A549 treated with DMSO at 1 μM for 4 hours (cell line): Measurements from ENCODE around the gene ACOT4. TPM values are rescaled to one million over a fixed set of nuclear protein-coding genes. Genes with fewer than 3 reads are reported as not detected.

ENCODE experiments used
- total RNA-seq: library from RNA; stranded (reverse); fragments of 200-300 nt; extraction: Qiagen RNA extraction; gene quantifications from 5 replicates; pipeline ENCODE4 v1.2.3, GENCODE V29; 2022; ENCODE audit warnings: low read depth

Gene ACOT4
- 1.4 to 2.2 TPM (median 2.1 TPM) in 5 replicates for total RNA-seq

GRCh38 chr14:73591690-73592449 lies at the start of gene ACOT4:
Gene ACOT4 (plus strand): TSS chr14:73591873. CDS start chr14:73591960, 87 bp downstream.

GRCh38 chr14:73569185-73569958 lies 22.3 kb upstream of the ACOT4 start, which contains the start of gene ACOT2:
Gene ACOT2 (plus strand): TSS chr14:73569213. CDS start chr14:73569241, 28 bp downstream.

GRCh38 chr14:73612339-73613045 lies 20.8 kb downstream of the ACOT4 start, which contains the start of gene ACOT6:
Gene ACOT6 (plus strand): TSS chr14:73612517. CDS start chr14:73612572, 55 bp downstream.

GRCh38 chr14:73644531-73645247 lies 53.0 kb downstream of the ACOT4 start, which contains the start of gene DNAL1:
Gene DNAL1 (plus strand): TSS chr14:73644986. CDS start chr14:73645040, 54 bp downstream.

Other genes starting within 250 kb of the ACOT4 start
- 32.9 to 46.5 TPM (median 42.0 TPM) in 5 replicates for gene NUMB, start 133.3 kb upstream of the ACOT4 start, total RNA-seq
- gene RIOX1, start 100.9 kb upstream of the ACOT4 start, total RNA-seq: 24.0 to 27.8 TPM (median 27.1 TPM) in 5 replicates
- gene ACOT1, start 54.7 kb upstream of the ACOT4 start, total RNA-seq: 6.4 to 7.7 TPM (median 7.1 TPM) in 5 replicates
- not detected in 5 replicates for gene HEATR4, start 32.9 kb upstream of the ACOT4 start, total RNA-seq
- 44.8 to 49.9 TPM (median 47.6 TPM) in 5 replicates for gene ACOT2, start 22.7 kb upstream of the ACOT4 start, total RNA-seq
- not detected in 5 replicates for gene ACOT6, start 20.6 kb downstream of the ACOT4 start, total RNA-seq
- gene DNAL1, start 53.1 kb downstream of the ACOT4 start, total RNA-seq: 9.2 to 14.5 TPM (median 12.1 TPM) in 5 replicates
- 58.9 to 67.1 TPM (median 63.6 TPM) in 5 replicates for gene PNMA1, start 122.5 kb downstream of the ACOT4 start, total RNA-seq